NCI-H2171 (cell line): ENCODE measurements around the gene NDOR1.
A peak's percentile ranks its signal among the peaks of the same experiment; 100 is the strongest.

Experiments used
- DNase-seq: peaks from one replicate; lab custom pipeline; 2025; lab: John Stamatoyannopoulos, UW

Gene NDOR1

GRCh38 chr9:137167747-137168572 is 37.5 kb upstream of the NDOR1 start:
- peak; percentile 33 for DNase-seq

- DNase-seq = peak; percentile 33
Observed at GRCh38 chr9:137168573-137168903, 37.0 kb upstream of the NDOR1 start.

- DNase-seq = peak; percentile 74
Observed at GRCh38 chr9:137168904-137169856, 36.3 kb upstream of the NDOR1 start.

- DNase-seq = no peak
Observed at GRCh38 chr9:137169896-137170358, 35.6 kb upstream of the NDOR1 start, which contains the start of gene LRRC26. LRRC26 (minus strand) TSS chr9:137170051; CDS start chr9:137169943, 108 bp downstream.

- DNase-seq = no peak
Observed at GRCh38 chr9:137170486-137171148, 34.9 kb upstream of the NDOR1 start.

GRCh38 chr9:137171149-137171900 is 34.2 kb upstream of the NDOR1 start:
- no peak for DNase-seq

- DNase-seq = no peak
Observed at GRCh38 chr9:137172901-137173795, 32.4 kb upstream of the NDOR1 start.

- DNase-seq = no peak
Observed at GRCh38 chr9:137173796-137174664, 31.5 kb upstream of the NDOR1 start.

GRCh38 chr9:137174722-137175293 is 30.7 kb upstream of the NDOR1 start:
- peak; percentile 29 for DNase-seq

GRCh38 chr9:137175345-137175961 is 30.0 kb upstream of the NDOR1 start:
- DNase-seq = no peak

- peak; percentile 17 for DNase-seq
Observed at GRCh38 chr9:137176302-137177182, 29.0 kb upstream of the NDOR1 start.

GRCh38 chr9:137178201-137178938 is 27.1 kb upstream of the NDOR1 start:
- no peak for DNase-seq

GRCh38 chr9:137178939-137179630 is 26.4 kb upstream of the NDOR1 start:
- DNase-seq = no peak

GRCh38 chr9:137179761-137180160 is 25.7 kb upstream of the NDOR1 start:
- no peak for DNase-seq

- DNase-seq = no peak
Observed at GRCh38 chr9:137180491-137180890, 25.0 kb upstream of the NDOR1 start.

- DNase-seq = no peak
Observed at GRCh38 chr9:137181680-137182079, 23.8 kb upstream of the NDOR1 start.
